Astrocyte of the cerebellum (primary cell): ENCODE measurements around the gene UNC79.
"Not testable (repeated sequence)": the region's sequence is repeated elsewhere in the genome, so short reads cannot be mapped to it uniquely, and the experiment has no call there.

ENCODE experiments used
- DNase-seq: peaks from one replicate; pipeline ENCODE4 v3.0.0-alpha.2; 2011; ENCODE audit warnings: low read depth
- H3K4me3 ChIP-seq: 2 replicates; pipeline ENCODE4 v1.5.1; 2011; ENCODE audit warnings: mild to moderate bottlenecking, low read depth, low read length, moderate library complexity
- CTCF ChIP-seq: IDR thresholded peaks from 2 replicates; pipeline ENCODE4 v1.5.1; 2012; ENCODE audit warnings: low read length, low read depth, moderate library complexity, mild to moderate bottlenecking; ENCODE audit errors: missing control alignments
- in situ Hi-C: cut with HindIII; loops from 2 replicates; pipeline ENCODE4 v1.10.0; 2017; ENCODE audit warnings: low sequenced_read_pairs

Gene UNC79

GRCh38 chr14:93520053-93520607 lies 89.4 kb downstream of the UNC79 start:
- DNase-seq = no peak
- in situ Hi-C loops = no loop called here
- H3K4me3 ChIP-seq = no peak overlapping the region
- no peak for TF ChIP-seq CTCF

- no peak for DNase-seq
- no peak for TF ChIP-seq CTCF
- in situ Hi-C loops = no loop called here
- no peak overlapping the region for H3K4me3 ChIP-seq
Measured at GRCh38 chr14:93522221-93522620, 91.5 kb downstream of the UNC79 start.

- in situ Hi-C loops, H3K4me3 ChIP-seq, DNase-seq: not testable (repeated sequence)
Measured at GRCh38 chr14:93525216-93525615, 94.5 kb downstream of the UNC79 start.

- DNase-seq = peak; percentile 12
- no peak overlapping the region for H3K4me3 ChIP-seq
- in situ Hi-C loops = no loop called here
- no peak for TF ChIP-seq CTCF
Measured at GRCh38 chr14:93525696-93526451, 95.1 kb downstream of the UNC79 start.

GRCh38 chr14:93527203-93527607 lies 96.5 kb downstream of the UNC79 start:
- no peak for DNase-seq
- TF ChIP-seq CTCF = no peak
- no peak overlapping the region for H3K4me3 ChIP-seq
- in situ Hi-C loops = no loop called here

- in situ Hi-C loops = no loop called here
- no peak overlapping the region for H3K4me3 ChIP-seq
- no peak for TF ChIP-seq CTCF
- DNase-seq = no peak
Measured at GRCh38 chr14:93528884-93529558, 98.3 kb downstream of the UNC79 start.

GRCh38 chr14:93531644-93532043 lies 100.9 kb downstream of the UNC79 start:
- DNase-seq = no peak
- no peak for TF ChIP-seq CTCF
- in situ Hi-C loops = no loop called here
- no peak overlapping the region for H3K4me3 ChIP-seq
